Glutamatergic neuron (in vitro differentiated cells): ENCODE measurements around the gene OXGR1. TPM values are rescaled to one million over a fixed set of nuclear protein-coding genes. Genes with fewer than 3 reads are reported as not detected.

Experiments
- DNase-seq: peaks from one replicate; pipeline ENCODE4 v3.0.0; 2022
- H3K27ac Mint-ChIP-seq: one replicate; pipeline ENCODE4 v1.8.0; 2020; ENCODE audit warnings: mild to moderate bottlenecking, mixed read lengths, inconsistent platforms; ENCODE audit not compliant: unreplicated experiment
- H3K27me3 Mint-ChIP-seq: one replicate; pipeline ENCODE4 v1.8.0; 2020; ENCODE audit warnings: mild to moderate bottlenecking, moderate library complexity, mixed read lengths, inconsistent platforms; ENCODE audit not compliant: unreplicated experiment
- H3K36me3 Mint-ChIP-seq: one replicate; pipeline ENCODE4 v1.8.0; 2020; ENCODE audit warnings: mild to moderate bottlenecking, mixed read lengths, inconsistent platforms; ENCODE audit not compliant: unreplicated experiment
- H3K4me1 Mint-ChIP-seq: one replicate; pipeline ENCODE4 v1.8.0; 2020; ENCODE audit warnings: mild to moderate bottlenecking, low read depth, mixed read lengths, inconsistent platforms; ENCODE audit not compliant: unreplicated experiment
- H3K4me3 Mint-ChIP-seq: one replicate; pipeline ENCODE4 v1.8.0; 2020; ENCODE audit warnings: mild to moderate bottlenecking, mixed read lengths, inconsistent platforms; ENCODE audit not compliant: unreplicated experiment
- H3K9me3 Mint-ChIP-seq: one replicate; pipeline ENCODE4 v1.8.0; 2020; ENCODE audit warnings: mild to moderate bottlenecking, moderate library complexity, mixed read lengths, inconsistent platforms; ENCODE audit not compliant: unreplicated experiment
- total RNA-seq: library from RNA; stranded (reverse); fragmentation: NEBNext Ultra II Directional; extraction: Animal tissue kit (Norgen Biotek cat#: 25700); gene quantifications from one replicate; pipeline ENCODE4 v1.2.1, GENCODE V29; 2021; ENCODE audit not compliant: unreplicated experiment
- TF ChIP-seq, protein P1 (sequence below): fragments of 200-600 bp; sonication (generic); IDR thresholded peaks from one replicate; pipeline ENCODE4 v1.5.0; 2021; ENCODE audit not compliant: partially characterized antibody, unreplicated experiment

The OXGR1 gene
- total RNA-seq, 1 donor from 2014 or later, result not detected

DNA sequence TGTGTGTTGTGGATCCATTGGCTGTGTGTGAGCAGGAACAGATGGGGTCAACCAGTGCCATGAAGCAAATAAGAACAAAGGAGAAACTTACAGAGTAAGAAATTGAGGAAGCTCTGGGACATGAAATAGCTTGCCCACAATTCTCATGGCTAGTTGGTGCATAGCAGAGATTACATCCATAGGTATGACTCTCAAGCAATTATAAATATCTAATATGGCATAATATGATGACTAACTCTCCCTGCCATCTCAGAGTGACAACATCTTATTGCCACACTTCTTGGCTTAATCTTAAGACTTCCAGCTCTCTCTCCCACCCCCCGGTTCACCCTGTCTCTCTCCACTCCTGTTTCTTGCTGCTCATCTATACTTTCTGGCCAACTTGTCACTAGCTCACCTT is 53.3 kb downstream of the OXGR1 start:
- no peak overlapping the region for H3K4me3 Mint-ChIP-seq
- no peaks in the 10 kb centered on the region for H3K36me3 Mint-ChIP-seq
- no peak for DNase-seq
- H3K4me1 Mint-ChIP-seq, result peaks cover 4% of the 10 kb centered on the region
- peaks cover 2% of the 10 kb centered on the region for H3K9me3 Mint-ChIP-seq
- TF ChIP-seq, protein P1, sequence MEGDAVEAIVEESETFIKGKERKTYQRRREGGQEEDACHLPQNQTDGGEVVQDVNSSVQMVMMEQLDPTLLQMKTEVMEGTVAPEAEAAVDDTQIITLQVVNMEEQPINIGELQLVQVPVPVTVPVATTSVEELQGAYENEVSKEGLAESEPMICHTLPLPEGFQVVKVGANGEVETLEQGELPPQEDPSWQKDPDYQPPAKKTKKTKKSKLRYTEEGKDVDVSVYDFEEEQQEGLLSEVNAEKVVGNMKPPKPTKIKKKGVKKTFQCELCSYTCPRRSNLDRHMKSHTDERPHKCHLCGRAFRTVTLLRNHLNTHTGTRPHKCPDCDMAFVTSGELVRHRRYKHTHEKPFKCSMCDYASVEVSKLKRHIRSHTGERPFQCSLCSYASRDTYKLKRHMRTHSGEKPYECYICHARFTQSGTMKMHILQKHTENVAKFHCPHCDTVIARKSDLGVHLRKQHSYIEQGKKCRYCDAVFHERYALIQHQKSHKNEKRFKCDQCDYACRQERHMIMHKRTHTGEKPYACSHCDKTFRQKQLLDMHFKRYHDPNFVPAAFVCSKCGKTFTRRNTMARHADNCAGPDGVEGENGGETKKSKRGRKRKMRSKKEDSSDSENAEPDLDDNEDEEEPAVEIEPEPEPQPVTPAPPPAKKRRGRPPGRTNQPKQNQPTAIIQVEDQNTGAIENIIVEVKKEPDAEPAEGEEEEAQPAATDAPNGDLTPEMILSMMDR, result no peak
- H3K27ac Mint-ChIP-seq, result no peak overlapping the region
- no peaks in the 10 kb centered on the region for H3K27me3 Mint-ChIP-seq

DNA sequence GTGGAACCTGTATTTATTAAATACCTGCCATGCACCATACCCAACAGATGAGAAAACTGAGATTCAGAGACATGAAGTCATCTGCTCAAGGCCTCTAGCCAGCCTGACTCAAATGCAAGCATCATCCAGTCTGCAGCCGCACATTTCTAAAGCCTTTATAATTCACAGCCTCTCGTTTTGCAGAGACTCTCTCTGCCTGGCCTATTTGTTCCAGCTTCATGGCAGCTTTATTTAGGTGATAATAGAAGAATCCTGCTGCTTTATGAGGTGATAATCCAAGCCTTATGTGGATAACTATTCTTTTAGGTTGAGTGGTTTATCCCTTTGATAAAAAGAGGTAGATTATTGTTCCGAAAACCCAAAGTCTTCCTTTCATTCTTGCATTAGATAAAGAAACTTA is 58.4 kb downstream of the OXGR1 start:
- Mint-ChIP-seq H3K4me3 (no peak overlapping the region), H3K36me3 (no peaks in the 10 kb centered on the region), H3K4me1 (no peaks in the 10 kb centered on the region), H3K27me3 (no peaks in the 10 kb centered on the region), H3K27ac (no peak overlapping the region), H3K9me3 (no peaks in the 10 kb centered on the region)
- no peak for DNase-seq
- TF ChIP-seq, protein P1, result no peak

Other genes starting within 250 kb of the OXGR1 start
- 12.4 TPM for gene MBNL2, start 227.9 kb upstream of the OXGR1 start, total RNA-seq